BE2C (cell line): Measurements from ENCODE around the gene PPARA.

Experiments
- DNase-seq: peaks from one replicate; pipeline ENCODE4 v3.0.0-alpha.2; 2020
- H3K27me3 ChIP-seq: fragments of 250-450 bp; sonication (Bioruptor Pico); 2 replicates; pipeline ENCODE4 v1.5.1; 2020; ENCODE audit warnings: mild to moderate bottlenecking
- H3K36me3 ChIP-seq: fragments of 250-450 bp; sonication (Bioruptor Pico); 2 replicates; pipeline ENCODE4 v1.5.1; 2020; ENCODE audit warnings: mild to moderate bottlenecking
- H3K4me1 ChIP-seq: fragments of 250-450 bp; sonication (Bioruptor Pico); 2 replicates; pipeline ENCODE4 v1.5.1; 2020
- H3K4me3 ChIP-seq: 2 replicates; pipeline ENCODE4 v1.5.1; 2011; ENCODE audit warnings: low read depth, low read length
- H3K9me3 ChIP-seq: fragments of 250-450 bp; sonication (Bioruptor Pico); 2 replicates; pipeline ENCODE4 v1.5.1; 2020
- CTCF ChIP-seq: IDR thresholded peaks from 2 replicates; pipeline ENCODE4 v1.5.1; 2012; ENCODE audit warnings: mild to moderate bottlenecking, low read depth, low read length

The PPARA gene

GRCh38 chr22:46113110-46113909 lies 37.0 kb upstream of the PPARA start:
- peaks cover 69% of the 10 kb centered on the region for H3K36me3 ChIP-seq
- TF ChIP-seq CTCF, result no peak
- peaks cover 69% of the 10 kb centered on the region for H3K4me1 ChIP-seq

GRCh38 chr22:46113910-46114517 lies 36.3 kb upstream of the PPARA start:
- H3K27me3 ChIP-seq, result no peaks in the 10 kb centered on the region
- H3K9me3 ChIP-seq, result no peaks in the 10 kb centered on the region
- H3K36me3 ChIP-seq, result peaks cover 61% of the 10 kb centered on the region
- no peak overlapping the region for H3K4me3 ChIP-seq
- peaks cover 62% of the 10 kb centered on the region for H3K4me1 ChIP-seq
- TF ChIP-seq CTCF, result no peak
- DNase-seq, result peak; percentile 47

More at GRCh38 chr22:46113110-46113909, 37.0 kb upstream of the PPARA start:
- no peak overlapping the region for H3K4me3 ChIP-seq
- no peaks in the 10 kb centered on the region for H3K9me3 ChIP-seq
- H3K27me3 ChIP-seq, result no peaks in the 10 kb centered on the region
- no peak for DNase-seq

- H3K4me1 ChIP-seq, result peaks cover 55% of the 10 kb centered on the region
- H3K36me3 ChIP-seq, result peaks cover 54% of the 10 kb centered on the region
- DNase-seq, result peak; percentile 51
- H3K4me3 ChIP-seq, result no peak overlapping the region
- TF ChIP-seq CTCF, result no peak
- no peaks in the 10 kb centered on the region for H3K27me3 ChIP-seq
- H3K9me3 ChIP-seq, result no peaks in the 10 kb centered on the region
These were observed 35.6 kb upstream of the PPARA start for GRCh38 chr22:46114518-46115387.

GRCh38 chr22:46115388-46115678 lies 35.0 kb upstream of the PPARA start:
- no peak for DNase-seq
- peaks cover 55% of the 10 kb centered on the region for H3K4me1 ChIP-seq
- no peaks in the 10 kb centered on the region for H3K9me3 ChIP-seq
- no peak overlapping the region for H3K4me3 ChIP-seq
- H3K27me3 ChIP-seq, result no peaks in the 10 kb centered on the region
- H3K36me3 ChIP-seq, result peaks cover 48% of the 10 kb centered on the region
- no peak for TF ChIP-seq CTCF

- no peaks in the 10 kb centered on the region for H3K27me3 ChIP-seq
- H3K4me3 ChIP-seq, result no peak overlapping the region
- peaks cover 50% of the 10 kb centered on the region for H3K4me1 ChIP-seq
- no peaks in the 10 kb centered on the region for H3K9me3 ChIP-seq
- H3K36me3 ChIP-seq, result peaks cover 42% of the 10 kb centered on the region
- DNase-seq, result no peak
- TF ChIP-seq CTCF, result no peak
These were observed 34.4 kb upstream of the PPARA start for GRCh38 chr22:46115755-46116490.
